Subcutaneous abdominal adipose tissue (tissue), 5 donors: ENCODE measurements around the gene THBD.

Source experiments
- H3K27ac ChIP-seq: one replicate; pipeline ENCODE4 v1.7.0; 2013; ENCODE audit warnings: low read depth, mild to moderate bottlenecking, inconsistent platforms, low read length, moderate library complexity
- H3K27me3 ChIP-seq, 5 donors: one replicate each; pipeline ENCODE4 v1.7.0; 2013; ENCODE audit warnings: low read length in 5 of 5, inconsistent platforms in 1 of 5; ENCODE audit not compliant: control insufficient read depth in 5 of 5, insufficient read depth in 4 of 5
- H3K36me3 ChIP-seq, 5 donors: one replicate each; pipeline ENCODE4 v1.7.0; 2013; ENCODE audit warnings: low read length in 5 of 5; ENCODE audit not compliant: control insufficient read depth in 5 of 5, insufficient read depth in 5 of 5
- H3K4me1 ChIP-seq, 5 donors: one replicate each; pipeline ENCODE4 v1.7.0; 2013; ENCODE audit warnings: low read length in 5 of 5, mild to moderate bottlenecking in 3 of 5, moderate library complexity in 1 of 5; ENCODE audit not compliant: control insufficient read depth in 5 of 5, insufficient read depth in 5 of 5
- H3K4me3 ChIP-seq, 5 donors: one replicate each; pipeline ENCODE4 v1.7.0; 2013; ENCODE audit warnings: low read length in 5 of 5, low read depth in 1 of 5
- H3K9ac ChIP-seq, 5 donors: one replicate each; pipeline ENCODE4 v1.7.0; 2013; ENCODE audit warnings: low read length in 5 of 5, mild to moderate bottlenecking in 4 of 5, moderate library complexity in 3 of 5
- H3K9me3 ChIP-seq, 5 donors: one replicate each; pipeline ENCODE4 v1.7.0; 2013; ENCODE audit warnings: low read length in 5 of 5; ENCODE audit not compliant: control insufficient read depth in 5 of 5
- donor health status: healthy.
- donor health status: healthy.
- donor health status: healthy.
- donor health status: healthy.
- donor health status: healthy.

Gene THBD

GRCh38 chr20:23007462-23007861 lies 42.0 kb downstream of the THBD start:
- Histone ChIP-seq H3K9ac (no peak overlapping the region), H3K9me3 (no peaks in the 10 kb centered on the region), H3K27me3 (peaks cover 0 to 6% (median 0%) of the 10 kb centered on the region in 5 donors), H3K36me3 (no peaks in the 10 kb centered on the region), H3K27ac (no peak overlapping the region), H3K4me3 (no peak overlapping the region), H3K4me1 (no peaks in the 10 kb centered on the region)

GRCh38 chr20:23005776-23006175 lies 43.7 kb downstream of the THBD start:
- Histone ChIP-seq H3K36me3 (no peaks in the 10 kb centered on the region), H3K4me3 (no peak overlapping the region), H3K27ac (no peak overlapping the region), H3K27me3 (peaks cover 0 to 6% (median 0%) of the 10 kb centered on the region in 5 donors), H3K9me3 (no peaks in the 10 kb centered on the region), H3K9ac (no peak overlapping the region), H3K4me1 (no peaks in the 10 kb centered on the region)

DNA sequence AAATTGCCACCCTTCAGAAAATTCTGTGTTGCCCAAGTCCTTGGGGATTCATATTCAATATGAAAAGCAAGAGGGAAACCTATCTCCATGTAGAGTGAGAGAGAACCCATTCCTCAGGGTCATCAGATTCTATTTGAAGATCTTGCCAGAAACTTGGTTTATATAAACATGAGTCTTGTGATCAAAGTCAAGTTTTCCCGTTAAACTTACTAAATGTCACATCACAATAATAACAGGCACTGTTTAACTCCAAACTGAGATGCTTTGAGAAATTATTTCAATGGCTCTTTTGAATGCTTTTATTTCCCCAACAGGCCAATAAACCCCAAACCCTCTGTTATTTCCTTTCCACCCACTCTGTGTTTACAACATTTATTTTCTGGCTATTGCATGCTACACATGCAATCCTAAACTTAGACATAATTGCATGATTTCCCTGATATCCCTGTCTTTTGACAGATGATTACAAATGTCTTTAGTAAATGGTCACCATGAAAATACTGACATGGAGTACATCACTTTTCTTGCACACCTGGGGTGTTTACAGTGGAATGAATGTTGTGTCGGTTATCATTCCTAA lies 45.5 kb downstream of the THBD start:
- Histone ChIP-seq H3K27ac (no peak overlapping the region), H3K36me3 (no peaks in the 10 kb centered on the region), H3K9me3 (no peaks in the 10 kb centered on the region), H3K4me1 (peaks cover 0 to 6% (median 0%) of the 10 kb centered on the region in 5 donors), H3K4me3 (no peak overlapping the region), H3K9ac (no peak overlapping the region), H3K27me3 (peaks cover 0 to 3% (median 0%) of the 10 kb centered on the region in 5 donors)

GRCh38 chr20:23003077-23003635 lies 46.3 kb downstream of the THBD start:
- peaks cover 0 to 6% (median 0%) of the 10 kb centered on the region in 5 donors for H3K4me1 ChIP-seq
- no peak overlapping the region for H3K4me3 ChIP-seq
- H3K36me3 ChIP-seq, result no peaks in the 10 kb centered on the region
- H3K9me3 ChIP-seq, result no peaks in the 10 kb centered on the region
- no peak overlapping the region for H3K27ac ChIP-seq
- no peak overlapping the region for H3K9ac ChIP-seq
- peaks cover 0 to 3% (median 0%) of the 10 kb centered on the region in 5 donors for H3K27me3 ChIP-seq

GRCh38 chr20:23002276-23002675 lies 47.2 kb downstream of the THBD start:
- no peak overlapping the region for H3K9ac ChIP-seq
- H3K4me3 ChIP-seq, result no peak overlapping the region
- peaks cover 0 to 6% (median 0%) of the 10 kb centered on the region in 5 donors for H3K4me1 ChIP-seq
- no peaks in the 10 kb centered on the region for H3K9me3 ChIP-seq
- H3K36me3 ChIP-seq, result no peaks in the 10 kb centered on the region
- H3K27ac ChIP-seq, result no peak overlapping the region
- H3K27me3 ChIP-seq, result peaks cover 0 to 3% (median 0%) of the 10 kb centered on the region in 5 donors

DNA sequence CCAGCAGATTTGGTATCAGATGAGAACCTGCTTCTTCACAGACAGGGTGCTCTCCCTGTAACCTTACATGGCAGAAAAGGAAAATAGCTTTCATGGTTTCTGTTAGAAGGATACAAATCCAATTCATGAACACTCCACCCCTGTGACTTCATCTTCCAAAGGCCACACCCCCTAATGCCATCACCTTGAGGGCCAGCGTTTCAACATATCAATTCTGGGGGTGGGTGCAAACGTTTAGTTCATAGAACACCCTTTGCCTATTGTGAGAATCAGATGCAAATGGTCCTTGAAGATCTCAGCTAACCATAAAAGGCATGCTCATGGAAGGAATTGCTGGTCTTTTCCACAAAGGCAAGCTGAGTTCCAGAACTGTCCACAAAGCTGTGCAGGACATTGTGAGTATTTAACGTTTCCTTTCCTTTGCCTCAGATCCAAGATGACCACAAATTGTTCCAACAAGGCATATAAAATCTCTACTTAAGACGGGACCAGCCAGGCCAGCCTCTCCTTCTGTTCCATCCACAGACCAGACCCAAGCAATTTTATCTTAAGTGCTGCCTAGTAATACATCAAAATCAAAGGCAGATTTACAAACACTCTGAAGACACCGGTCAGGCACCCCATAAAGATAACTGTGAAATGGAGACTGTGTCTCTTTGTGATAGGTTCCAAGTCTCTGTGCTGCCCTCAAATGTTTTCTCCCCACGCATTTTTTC lies 49.1 kb downstream of the THBD start:
- Histone ChIP-seq H3K27ac (no peak overlapping the region), H3K9ac (no peak overlapping the region), H3K27me3 (peaks cover 0 to 3% (median 0%) of the 10 kb centered on the region in 5 donors), H3K9me3 (no peaks in the 10 kb centered on the region), H3K4me1 (peaks cover 0 to 6% (median 0%) of the 10 kb centered on the region in 5 donors), H3K36me3 (no peaks in the 10 kb centered on the region), H3K4me3 (no peak overlapping the region)

GRCh38 chr20:22999756-23000155 lies 49.7 kb downstream of the THBD start:
- Histone ChIP-seq H3K36me3 (no peaks in the 10 kb centered on the region), H3K4me3 (no peak overlapping the region), H3K27me3 (peaks cover 0 to 3% (median 0%) of the 10 kb centered on the region in 5 donors), H3K4me1 (peaks cover 0 to 6% (median 0%) of the 10 kb centered on the region in 5 donors), H3K9me3 (no peaks in the 10 kb centered on the region), H3K27ac (no peak overlapping the region), H3K9ac (no peak overlapping the region)

GRCh38 chr20:22998476-22998875 lies 51.0 kb downstream of the THBD start:
- Histone ChIP-seq H3K36me3 (no peaks in the 10 kb centered on the region), H3K9ac (no peak overlapping the region), H3K27ac (no peak overlapping the region), H3K4me3 (no peak overlapping the region), H3K27me3 (peaks cover 2 to 3% (median 3%) of the 10 kb centered on the region in 5 donors), H3K4me1 (peaks cover 0 to 6% (median 0%) of the 10 kb centered on the region in 5 donors), H3K9me3 (no peaks in the 10 kb centered on the region)

DNA sequence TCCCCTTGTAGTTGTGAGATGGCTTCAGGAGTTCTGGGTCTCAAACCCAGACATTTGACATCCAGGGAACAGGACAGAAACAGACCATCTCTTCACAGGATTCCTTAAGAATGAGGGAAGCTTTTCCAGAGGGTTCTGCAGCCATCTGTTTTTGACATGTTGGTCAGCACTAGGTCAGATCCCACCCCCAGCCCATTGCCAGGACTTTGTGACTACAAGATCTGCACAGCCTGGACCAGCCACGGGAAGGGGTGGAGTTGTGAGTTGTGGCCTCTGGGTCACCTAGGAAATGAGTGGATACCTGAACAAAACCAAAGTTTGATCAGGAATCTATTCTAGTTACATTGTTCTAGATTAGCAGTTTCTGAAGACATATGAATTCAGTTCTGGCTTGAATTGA lies 53.5 kb downstream of the THBD start:
- no peaks in the 10 kb centered on the region for H3K36me3 ChIP-seq
- H3K4me3 ChIP-seq, result no peak overlapping the region
- no peak overlapping the region for H3K27ac ChIP-seq
- H3K9me3 ChIP-seq, result no peaks in the 10 kb centered on the region
- H3K4me1 ChIP-seq, result peaks cover 0 to 6% (median 0%) of the 10 kb centered on the region in 5 donors
- H3K9ac ChIP-seq, result no peak overlapping the region
- H3K27me3 ChIP-seq, result peaks cover 0 to 3% (median 2%) of the 10 kb centered on the region in 5 donors
